ENCODE results near the gene ATG16L1.
A peak's percentile ranks its signal among the peaks of the same experiment; 100 is the strongest.

ATG16L1 gene

GRCh38 chr2:233227346-233227978, 24.0 kb upstream of the ATG16L1 start:
- DNase-seq, result no peak

GRCh38 chr2:233228376-233228775, 23.1 kb upstream of the ATG16L1 start:
- no peak for DNase-seq

DNA sequence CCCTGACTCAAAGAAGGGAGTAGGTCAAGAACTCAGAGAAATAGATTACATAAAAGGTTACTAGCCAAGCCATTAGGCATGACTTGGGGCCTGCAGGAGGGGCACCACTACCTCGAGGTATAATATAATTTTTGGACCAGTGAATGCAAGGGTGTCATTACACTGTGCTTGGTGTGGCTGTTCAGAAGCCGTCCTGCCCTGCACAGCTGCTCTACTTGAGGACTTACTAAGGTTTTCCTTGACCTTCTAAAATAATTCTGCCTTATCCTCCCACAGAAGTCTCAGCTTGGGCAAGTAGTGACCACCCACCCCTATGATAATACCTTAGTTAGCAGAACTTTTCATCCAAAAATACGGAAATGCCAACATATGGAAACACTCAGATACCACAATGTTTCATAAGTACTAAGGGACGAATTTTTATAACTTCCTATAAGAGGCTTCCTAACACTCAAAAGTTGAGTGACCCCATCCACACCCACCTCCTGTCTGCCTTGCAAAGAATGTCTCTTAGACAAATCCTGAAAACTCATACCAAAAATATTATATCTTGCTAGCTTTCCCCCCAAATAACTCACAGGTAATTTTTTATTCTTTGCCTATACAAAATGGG, 17.7 kb upstream of the ATG16L1 start:
- peak; percentile 30 for DNase-seq

- peak; percentile 39 for DNase-seq
These were observed 17.2 kb upstream of the ATG16L1 start for GRCh38 chr2:233234264-233234663.

DNA sequence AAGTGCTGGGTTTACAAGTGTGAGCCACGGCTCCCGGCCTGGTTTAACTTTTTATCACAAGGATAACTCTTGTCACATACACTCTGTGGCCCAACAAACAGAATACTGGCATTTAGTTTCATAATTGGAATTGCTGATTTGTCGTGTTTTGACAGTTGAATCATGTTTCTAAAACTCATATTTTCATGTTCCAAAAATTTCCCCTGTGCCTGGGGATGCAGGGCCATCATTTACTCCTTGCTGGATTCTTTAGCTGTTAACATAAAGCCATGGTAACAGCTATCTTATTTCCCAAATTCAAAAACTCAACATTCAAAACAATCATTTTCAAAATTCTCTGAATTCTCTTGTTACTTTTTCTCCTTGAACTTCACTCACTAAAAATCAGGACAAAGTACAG, 16.5 kb upstream of the ATG16L1 start:
- no peak for DNase-seq

DNA sequence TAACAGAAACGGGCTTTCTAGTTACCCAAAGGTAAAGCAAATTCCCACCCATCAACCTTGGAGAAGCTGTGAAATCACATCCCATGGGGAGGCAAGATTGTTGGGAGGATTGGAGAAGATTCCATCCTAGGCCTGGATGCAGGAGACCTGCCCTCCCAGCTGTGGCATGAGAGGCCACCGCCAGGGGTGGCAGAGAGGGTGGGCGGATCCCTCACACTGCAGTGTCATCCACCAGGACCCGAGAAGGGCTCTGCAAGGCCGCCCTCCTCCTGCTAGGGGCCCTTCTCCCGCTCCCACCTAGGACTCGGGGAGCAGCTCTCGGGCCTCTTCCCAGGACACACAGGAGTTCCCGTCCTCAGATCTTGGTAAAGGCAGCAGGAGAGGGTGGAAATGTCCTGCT, 15.5 kb upstream of the ATG16L1 start:
- DNase-seq, result no peak

DNA sequence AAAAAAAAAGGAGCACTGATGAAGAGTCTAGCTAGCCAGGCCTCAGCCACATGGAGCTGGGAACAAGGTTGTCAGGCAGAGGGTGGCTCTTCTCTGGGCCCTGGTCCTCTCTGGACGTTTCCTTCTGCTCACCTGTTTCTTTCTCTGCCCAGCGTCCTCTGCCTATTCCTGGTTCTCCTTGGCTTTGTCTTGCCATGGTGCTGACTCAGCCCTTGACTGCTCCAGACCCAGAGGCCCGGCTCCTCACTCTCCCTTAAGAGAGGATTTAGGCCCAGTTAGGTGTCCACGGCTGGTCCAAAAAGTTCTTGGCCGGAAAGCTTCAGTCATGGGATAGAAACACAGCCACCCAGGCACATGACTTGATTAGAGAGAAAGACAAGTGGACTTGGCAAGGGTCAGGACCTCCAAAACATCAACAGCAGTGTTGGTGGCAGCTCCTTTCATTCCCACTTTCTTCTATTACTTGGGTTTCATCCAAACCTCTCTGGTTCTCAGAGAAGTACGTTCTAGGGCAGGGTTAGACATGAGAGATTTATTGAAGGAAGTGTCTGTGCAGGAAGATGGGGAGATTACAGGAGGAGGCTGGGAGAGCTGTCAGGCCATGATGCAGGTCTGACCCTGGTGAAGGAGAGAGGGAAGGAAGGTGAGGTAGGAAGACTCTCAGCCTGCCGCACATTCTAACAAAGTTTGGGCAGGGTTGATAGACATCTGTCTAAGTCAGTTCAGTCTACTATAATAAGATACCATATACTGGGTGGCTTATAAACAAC, 14.5 kb upstream of the ATG16L1 start:
- DNase-seq, result no peak

- DNase-seq, result no peak
These were observed 10.6 kb upstream of the ATG16L1 start for GRCh38 chr2:233240897-233241296.

GRCh38 chr2:233241803-233242202, 9.7 kb upstream of the ATG16L1 start:
- no peak for DNase-seq

- DNase-seq, result no peak
These were observed 9.1 kb upstream of the ATG16L1 start for GRCh38 chr2:233242231-233242927.

GRCh38 chr2:233243348-233243747, 8.1 kb upstream of the ATG16L1 start:
- DNase-seq, result no peak

GRCh38 chr2:233244818-233245217, 6.7 kb upstream of the ATG16L1 start:
- DNase-seq, result no peak

- no peak for DNase-seq
These were observed 6.1 kb upstream of the ATG16L1 start for GRCh38 chr2:233245406-233245805.

- no peak for DNase-seq
These were observed 4.4 kb upstream of the ATG16L1 start for GRCh38 chr2:233247116-233247515.

DNA sequence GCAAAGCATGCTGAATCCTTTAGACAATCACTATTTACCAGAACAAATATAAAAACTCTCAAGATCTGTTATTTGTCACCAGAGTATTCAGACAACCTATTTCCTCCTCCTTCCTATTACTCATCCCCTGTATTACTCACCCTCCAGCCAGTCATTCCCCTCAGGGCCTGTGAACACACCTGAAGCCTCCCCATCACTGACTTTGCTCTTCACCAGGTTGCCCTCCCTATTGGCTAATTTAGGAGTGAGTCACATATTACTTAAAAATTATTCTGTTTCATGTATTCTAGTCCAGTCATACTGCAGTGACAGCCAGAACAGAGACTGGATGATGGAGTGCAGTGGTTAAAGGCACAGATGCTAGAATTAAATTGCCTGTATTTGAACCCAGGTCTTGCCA, 3.7 kb upstream of the ATG16L1 start:
- DNase-seq, result peak; percentile 74

DNA sequence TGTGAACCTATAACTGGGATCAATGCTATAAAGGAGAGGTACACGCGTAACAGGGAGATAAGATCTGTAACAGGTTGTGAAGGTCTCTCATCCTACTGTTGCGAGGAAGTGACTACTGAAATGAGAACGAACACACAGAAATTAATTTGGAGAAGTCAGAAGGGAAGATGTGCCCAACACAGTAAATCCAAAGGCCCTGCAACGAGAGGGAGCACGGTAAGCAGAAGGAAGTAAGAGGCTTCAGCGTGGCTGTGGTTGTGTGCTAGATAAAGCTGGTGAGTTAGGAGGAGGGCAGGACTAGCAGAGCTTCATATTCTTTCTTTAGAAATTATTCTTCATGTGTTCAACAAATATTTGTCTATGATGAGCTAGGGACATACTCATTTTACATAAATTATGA, 2.5 kb upstream of the ATG16L1 start:
- no peak for DNase-seq

DNA sequence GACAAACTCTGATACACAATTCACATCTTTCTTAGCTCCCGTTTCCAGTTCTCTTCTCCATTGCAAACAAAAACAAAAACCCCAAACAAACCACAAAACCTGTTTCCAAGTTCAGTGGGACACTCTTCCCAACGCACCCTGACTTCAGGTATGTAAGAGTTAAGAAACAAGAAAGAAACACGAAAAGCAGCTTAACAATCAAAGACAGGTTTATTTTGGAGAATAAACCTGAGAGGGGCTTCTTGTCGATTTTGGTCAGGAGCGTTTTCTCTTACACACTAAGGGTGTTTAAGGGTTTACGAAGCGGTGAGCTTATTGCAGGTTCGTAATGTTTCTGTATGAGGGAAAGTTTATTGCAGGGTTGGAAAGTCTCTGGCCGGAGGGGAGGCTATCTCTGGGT, 905 bp upstream of the ATG16L1 start:
- DNase-seq, result no peak

DNA sequence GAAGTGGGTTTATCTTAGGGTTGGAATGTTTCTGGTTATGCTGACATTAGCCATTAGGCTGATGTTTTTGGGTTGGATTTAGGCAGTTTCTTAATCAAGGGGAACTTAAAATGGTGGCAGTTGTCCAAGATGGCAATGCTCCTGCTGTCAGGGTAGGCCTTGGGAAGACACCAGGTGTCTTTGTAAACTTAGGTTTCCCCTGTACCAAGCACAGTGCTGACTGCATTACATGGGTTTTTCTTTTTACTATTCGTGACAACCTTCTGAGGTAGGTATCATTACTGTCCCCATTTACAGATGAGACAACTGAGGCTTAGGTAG, 528 bp upstream of the ATG16L1 start:
- no peak for DNase-seq

DNA sequence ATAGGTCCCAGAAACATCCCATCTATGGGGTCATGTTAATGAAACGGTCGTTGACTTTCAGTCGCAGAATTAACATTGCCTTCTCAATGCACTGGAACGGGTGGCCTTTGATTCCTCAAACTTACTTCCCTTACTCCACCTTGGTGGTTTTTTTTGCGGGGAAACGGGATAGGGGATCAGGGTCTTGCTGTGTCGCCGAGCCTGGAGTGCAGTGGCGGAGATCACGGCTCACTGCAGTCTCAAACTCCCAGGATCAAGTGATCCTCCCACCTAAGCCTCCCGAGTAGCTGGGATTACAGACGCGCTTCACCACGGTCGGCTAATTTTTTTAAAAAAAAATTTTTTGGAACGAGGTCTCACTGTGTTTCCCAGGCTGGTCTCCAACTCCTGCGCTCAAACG, 754 bp downstream of the ATG16L1 start:
- no peak for DNase-seq

DNA sequence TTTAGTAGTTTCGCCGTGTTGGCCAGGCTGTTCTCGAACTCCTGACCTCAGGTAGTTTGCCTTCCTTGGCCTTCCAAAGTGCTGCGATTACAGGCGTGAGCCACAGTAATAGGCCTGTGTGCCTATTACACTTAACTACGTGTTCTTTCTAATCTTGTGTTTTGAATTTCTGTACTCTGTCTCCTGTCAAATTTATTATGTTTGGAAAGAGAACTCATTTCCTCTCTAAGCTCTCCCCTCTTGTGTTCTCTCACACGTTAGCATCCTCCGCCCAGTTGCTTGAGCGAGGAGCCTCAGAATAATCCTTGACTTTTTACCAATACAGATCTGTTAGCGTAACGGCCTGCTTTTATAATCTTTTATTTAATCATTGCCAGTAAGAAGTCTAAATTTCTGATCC, 3.7 kb downstream of the ATG16L1 start:
- no peak for DNase-seq

- DNase-seq, result no peak
These were observed 4.6 kb downstream of the ATG16L1 start for GRCh38 chr2:233256048-233256447.

DNA sequence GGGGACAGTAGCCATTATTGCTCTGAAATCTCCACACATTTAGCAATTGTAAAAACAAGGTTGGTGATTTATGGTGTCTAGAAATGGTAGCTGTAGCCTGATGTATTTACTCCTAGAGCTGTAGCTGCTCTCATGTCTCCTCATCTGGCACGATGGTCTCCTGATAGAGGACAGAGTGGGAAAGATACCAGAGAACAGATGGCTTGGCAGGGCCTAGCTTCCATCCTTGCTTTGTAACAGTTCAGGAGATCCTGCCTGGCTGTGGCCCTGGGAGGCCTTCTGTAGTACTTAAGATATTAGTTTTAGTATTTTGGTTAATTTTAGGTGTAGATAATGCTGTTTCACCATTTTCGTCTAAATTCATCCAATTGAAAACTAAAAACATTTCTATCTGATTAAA, 6.7 kb downstream of the ATG16L1 start:
- no peak for DNase-seq

GRCh38 chr2:233259730-233260129, 8.3 kb downstream of the ATG16L1 start:
- no peak for DNase-seq

GRCh38 chr2:233260661-233261060, 9.2 kb downstream of the ATG16L1 start:
- DNase-seq, result no peak
